GM04504 (cell line): ENCODE measurements around the gene POTEI.
A peak's percentile ranks its signal among the peaks of the same experiment; 100 is the strongest.
"Not testable (repeated sequence)": the region's sequence is repeated elsewhere in the genome, so short reads cannot be mapped to it uniquely, and the experiment has no call there.

Source experiments
- DNase-seq: peaks from one replicate; pipeline ENCODE4 v3.0.0-alpha.2; 2012; ENCODE audit warnings: low read depth

Gene POTEI

DNA sequence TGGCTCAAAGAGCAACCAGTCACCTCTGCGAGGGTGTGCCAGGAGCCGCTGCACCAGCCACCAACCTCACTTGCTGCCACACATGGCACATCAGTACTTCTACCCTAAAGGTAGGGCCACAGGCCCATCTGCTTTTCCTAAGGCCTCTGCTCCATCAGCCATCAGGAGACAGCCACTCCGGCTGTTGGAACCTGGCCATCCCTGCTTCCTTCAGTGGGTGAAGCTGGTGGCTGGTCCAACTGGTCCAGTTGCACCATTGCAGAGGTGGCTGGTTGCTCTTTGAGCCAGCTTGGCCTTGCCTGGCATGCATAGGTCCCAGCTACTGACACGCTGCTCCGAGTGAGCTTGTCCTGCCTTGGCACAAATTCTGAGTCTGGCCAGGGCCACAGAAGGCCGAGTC lies 53.7 kb downstream of the POTEI start:
- DNase-seq = not testable (repeated sequence)

DNA sequence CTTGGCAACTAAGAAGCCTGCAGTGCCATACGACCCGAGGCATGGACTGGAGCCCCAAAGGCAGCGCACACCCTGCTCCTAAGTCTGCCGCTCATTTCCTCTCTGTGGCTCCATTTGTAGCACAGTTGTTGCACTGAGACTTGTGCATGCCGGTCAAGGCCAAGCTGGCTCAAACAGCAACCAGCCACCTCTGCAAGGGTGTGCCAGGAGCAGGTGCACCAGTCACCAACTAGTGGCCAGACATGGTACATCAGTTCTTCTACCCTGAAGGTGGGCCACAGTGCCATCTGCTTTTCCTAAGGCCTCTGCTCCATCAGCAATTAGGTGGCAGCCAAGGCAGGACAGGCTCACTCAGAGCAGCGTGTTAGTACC lies 54.4 kb downstream of the POTEI start:
- not testable (repeated sequence) for DNase-seq

DNA sequence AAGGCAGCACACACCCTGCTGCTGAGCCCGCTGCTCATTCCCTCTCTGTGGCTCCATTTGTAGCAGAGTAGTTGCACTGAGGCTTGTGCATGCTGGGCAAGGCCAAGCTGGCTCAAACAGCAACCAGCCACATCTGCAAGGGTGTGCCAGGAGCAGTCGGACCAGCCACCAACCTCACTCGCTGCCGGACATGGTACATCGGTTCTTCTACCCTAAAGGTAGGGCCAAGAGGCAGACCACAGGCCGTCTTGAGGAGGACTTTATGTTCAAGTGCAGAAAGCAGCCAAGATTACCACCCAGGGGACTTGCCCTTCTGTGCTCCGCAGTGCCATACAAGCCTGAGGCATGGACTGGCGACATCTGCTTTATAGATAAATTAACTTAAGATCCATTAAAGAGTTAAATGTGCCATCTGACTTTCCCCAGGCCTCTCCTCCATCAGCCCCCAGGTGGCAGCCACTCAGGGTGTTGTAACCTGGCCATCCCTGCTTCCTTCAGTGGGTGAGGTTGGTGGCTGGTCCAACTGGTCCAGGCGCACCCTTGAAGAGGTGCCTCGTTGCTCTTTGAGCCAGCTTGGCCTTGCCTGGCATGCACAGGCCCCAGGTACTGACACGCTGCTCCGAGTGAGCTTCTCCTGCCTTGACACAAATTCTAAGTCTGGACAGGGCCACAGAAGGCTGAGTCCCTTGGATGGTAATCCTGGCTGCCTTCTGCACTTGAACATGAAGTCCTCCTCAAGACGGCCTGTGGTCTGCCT lies 55.0 kb downstream of the POTEI start:
- DNase-seq = not testable (repeated sequence)

DNA sequence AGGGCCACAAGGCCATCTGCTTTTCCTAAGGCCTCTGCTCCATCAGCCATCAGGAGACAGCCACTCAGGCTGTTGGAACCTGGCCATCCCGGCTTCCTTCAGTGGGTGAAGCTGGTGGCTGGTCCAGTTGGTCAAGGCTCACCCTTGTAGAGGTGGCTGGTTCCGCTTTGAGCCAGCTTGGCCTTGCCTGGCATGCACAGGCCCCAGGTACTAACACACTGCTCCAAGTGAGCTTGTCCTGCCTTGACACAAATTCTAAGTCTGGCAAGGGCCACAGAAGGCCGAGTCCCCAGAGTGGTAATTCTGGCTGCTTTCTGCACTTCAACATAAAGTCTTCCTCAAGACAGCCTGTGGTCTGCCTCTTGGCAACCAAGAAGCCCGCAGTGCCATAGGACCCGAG lies 56.2 kb downstream of the POTEI start:
- not testable (repeated sequence) for DNase-seq

DNA sequence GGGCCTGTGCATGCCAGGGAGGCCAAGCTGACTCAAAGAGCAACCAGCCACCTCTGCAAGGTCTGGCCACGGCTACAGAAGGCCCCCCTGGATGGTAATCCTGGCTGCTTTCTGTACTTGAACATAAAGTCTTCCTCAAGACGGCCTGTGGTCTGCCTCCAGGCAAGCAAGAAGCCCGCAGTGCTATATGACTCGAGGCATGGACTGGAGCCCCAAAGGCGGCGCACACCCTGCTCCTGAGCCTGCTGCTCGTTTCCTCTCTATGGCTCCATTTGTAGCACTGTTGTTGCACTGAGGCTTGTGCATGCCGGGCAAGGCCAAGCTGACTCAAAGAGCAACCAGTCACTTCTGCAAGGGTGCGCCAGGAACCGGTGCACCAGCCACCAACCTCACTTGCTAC lies 57.3 kb downstream of the POTEI start:
- not testable (repeated sequence) for DNase-seq

DNA sequence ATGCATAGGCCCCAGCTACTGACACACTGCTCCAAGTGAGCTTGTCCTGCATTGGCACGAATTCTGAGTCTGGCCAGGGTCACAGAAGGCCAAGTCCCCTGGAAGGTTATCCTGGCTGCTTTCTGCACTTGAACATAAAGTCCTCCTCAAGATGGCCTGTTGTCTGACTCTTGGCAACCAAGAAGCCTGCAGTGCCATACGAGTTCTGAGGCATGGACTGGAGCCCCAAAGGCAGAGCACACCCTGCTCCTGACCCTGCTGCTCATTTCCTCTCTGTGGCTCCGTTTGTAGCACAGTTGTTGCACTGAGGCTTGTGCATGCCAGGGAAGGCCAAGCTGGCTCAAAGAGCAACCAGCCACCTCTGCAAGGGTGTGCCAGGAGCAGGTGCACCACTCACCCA lies 57.9 kb downstream of the POTEI start:
- DNase-seq = not testable (repeated sequence)

DNA sequence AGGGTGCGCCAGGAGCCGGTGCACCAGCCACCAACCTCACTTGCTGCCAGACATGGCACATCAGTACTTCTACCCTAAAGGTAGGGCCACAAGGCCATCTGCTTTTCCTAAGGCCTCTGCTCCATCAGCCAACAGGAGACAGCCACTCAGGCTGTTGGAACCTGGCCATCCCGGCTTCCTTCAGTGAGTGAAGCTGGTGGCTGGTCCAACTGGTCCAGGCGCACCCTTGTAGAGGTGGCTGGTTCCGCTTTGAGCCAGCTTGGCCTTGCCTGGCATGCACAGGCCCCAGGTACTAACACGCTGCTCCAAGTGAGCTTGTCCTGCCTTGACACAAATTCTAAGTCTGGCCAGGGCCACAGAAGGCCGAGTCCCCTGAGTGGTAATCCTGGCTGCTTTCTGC lies 58.8 kb downstream of the POTEI start:
- not testable (repeated sequence) for DNase-seq

DNA sequence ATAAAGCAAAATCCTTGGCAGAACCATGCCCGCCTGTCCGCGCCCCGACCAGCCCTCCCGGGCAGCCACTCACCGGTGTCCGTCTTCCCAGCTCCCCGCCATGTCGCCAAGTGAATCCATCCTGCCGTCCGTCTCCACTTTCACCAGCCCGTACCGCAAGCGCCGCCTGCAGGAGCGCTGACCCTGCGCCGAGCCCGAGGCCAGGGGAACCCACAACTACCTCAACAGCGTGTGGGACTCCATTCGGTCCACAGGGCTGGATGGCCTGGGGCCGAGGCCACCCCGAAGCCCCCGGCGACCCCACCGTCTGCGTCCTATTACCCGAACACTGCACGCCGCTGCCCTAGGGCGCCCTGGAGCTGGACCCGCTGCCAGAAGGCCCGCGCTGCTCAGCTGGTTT lies 81.5 kb downstream of the POTEI start:
- peak; percentile 3 for DNase-seq

DNA sequence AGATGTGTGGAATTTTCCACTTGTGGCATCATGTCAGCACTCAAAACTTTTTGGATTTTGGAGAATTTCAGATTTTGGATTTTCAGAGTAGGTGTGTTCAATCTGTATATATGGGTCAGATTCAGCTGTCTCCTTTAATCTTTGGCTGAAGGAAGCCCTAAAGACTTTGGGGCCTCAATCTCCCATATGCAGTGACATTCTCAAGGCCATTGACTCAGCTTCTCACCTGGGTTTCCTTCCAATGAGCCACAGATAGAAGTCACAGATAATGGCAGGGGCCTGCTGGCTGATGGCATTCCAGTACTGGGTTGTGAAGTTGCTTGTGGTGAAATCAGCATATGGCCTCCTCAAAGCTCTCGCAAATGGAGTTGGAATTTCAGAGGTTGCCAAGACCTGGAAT lies 90.3 kb downstream of the POTEI start:
- not testable (repeated sequence) for DNase-seq

DNA sequence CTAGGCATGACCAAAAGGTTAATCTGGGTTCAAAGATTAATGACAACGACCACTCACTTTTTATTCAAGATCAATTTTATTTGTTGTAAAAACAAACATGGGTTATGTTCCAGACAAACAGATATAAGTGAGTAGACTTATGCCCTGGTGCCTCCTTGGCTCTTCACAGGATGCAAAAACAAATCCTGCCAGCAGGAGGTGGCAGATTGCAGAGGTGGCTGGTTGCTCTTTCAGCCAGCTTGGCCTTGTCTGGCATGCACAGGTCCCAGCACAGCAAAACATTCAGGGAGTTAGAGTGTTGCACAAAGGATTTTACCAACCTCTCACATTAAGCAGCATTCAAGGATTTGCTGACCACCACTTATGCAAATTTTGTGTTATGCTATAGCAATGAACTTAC lies 92.4 kb downstream of the POTEI start:
- not testable (repeated sequence) for DNase-seq
